GM19238 (cell line): ENCODE results near the gene ELP6.
"Not testable (repeated sequence)": the region's sequence is repeated elsewhere in the genome, so short reads cannot be mapped to it uniquely, and the experiment has no call there.

Experiments
- DNase-seq: peaks from one replicate; pipeline ENCODE4 v3.0.0; 2011; ENCODE audit warnings: low spot score; ENCODE audit not compliant: insufficient read length

The ELP6 gene

GRCh38 chr3:47512416-47513124 is 942 bp downstream of the ELP6 start:
- no peak for DNase-seq

- not testable (repeated sequence) for DNase-seq
Observed at GRCh38 chr3:47505267-47505666, 8.2 kb downstream of the ELP6 start.

- no peak for DNase-seq
Observed at GRCh38 chr3:47504113-47504512, 9.4 kb downstream of the ELP6 start.

- no peak for DNase-seq
Observed at GRCh38 chr3:47503033-47503432, 10.5 kb downstream of the ELP6 start.

- DNase-seq = no peak
Observed at GRCh38 chr3:47496892-47497291, 16.6 kb downstream of the ELP6 start.

GRCh38 chr3:47495886-47496285 is 17.6 kb downstream of the ELP6 start:
- no peak for DNase-seq

- no peak for DNase-seq
Observed at GRCh38 chr3:47495111-47495510, 18.4 kb downstream of the ELP6 start.

- DNase-seq = no peak
Observed at GRCh38 chr3:47491777-47492176, 21.7 kb downstream of the ELP6 start.

- DNase-seq = no peak
Observed at GRCh38 chr3:47491186-47491585, 22.3 kb downstream of the ELP6 start.

GRCh38 chr3:47487265-47487664 is 26.2 kb downstream of the ELP6 start:
- no peak for DNase-seq

GRCh38 chr3:47485812-47486211 is 27.7 kb downstream of the ELP6 start:
- no peak for DNase-seq

GRCh38 chr3:47482366-47482765 is 31.1 kb downstream of the ELP6 start:
- DNase-seq = no peak

GRCh38 chr3:47481763-47482162 is 31.7 kb downstream of the ELP6 start:
- DNase-seq = not testable (repeated sequence)

- DNase-seq = not testable (repeated sequence)
Observed at GRCh38 chr3:47480267-47480666, 33.2 kb downstream of the ELP6 start.

GRCh38 chr3:47479826-47480160 is 33.7 kb downstream of the ELP6 start:
- DNase-seq = no peak

GRCh38 chr3:47478022-47478421 is 35.5 kb downstream of the ELP6 start:
- no peak for DNase-seq

GRCh38 chr3:47476644-47477199 is 36.8 kb downstream of the ELP6 start:
- DNase-seq = no peak

- no peak for DNase-seq
Observed at GRCh38 chr3:47476330-47476626, 37.2 kb downstream of the ELP6 start.

- DNase-seq = peak; percentile 86
Observed at GRCh38 chr3:47475570-47476329, 37.8 kb downstream of the ELP6 start, which contains the start of gene SCAP. SCAP (minus strand) TSS chr3:47475941; CDS start chr3:47442993, 32,948 bp downstream.

- no peak for DNase-seq
Observed at GRCh38 chr3:47475029-47475569, 38.4 kb downstream of the ELP6 start.

- DNase-seq = no peak
Observed at GRCh38 chr3:47473391-47473790, 40.1 kb downstream of the ELP6 start.

- DNase-seq = no peak
Observed at GRCh38 chr3:47469616-47470015, 43.9 kb downstream of the ELP6 start.
